Mesothelial cell of epicardium (in vitro differentiated cells): ENCODE data around the gene RAPGEF1. TPM values are rescaled to one million over a fixed set of nuclear protein-coding genes. Genes with fewer than 3 reads are reported as not detected.

Experiments
- DNase-seq, 2 experiments: peaks; one replicate each; pipeline ENCODE4 v3.0.0; 2021; ENCODE audit warnings: low spot score in 2 of 2; ENCODE audit not compliant: unreplicated experiment in 2 of 2
- H3K27ac Mint-ChIP-seq: 2 replicates; pipeline ENCODE4 v1.8.0; 2021; ENCODE audit warnings: mixed read lengths
- H3K27me3 Mint-ChIP-seq: 2 replicates; pipeline ENCODE4 v1.8.0; 2021; ENCODE audit warnings: low read depth, mixed read lengths
- H3K36me3 Mint-ChIP-seq: 2 replicates; pipeline ENCODE4 v1.8.0; 2021; ENCODE audit warnings: mixed read lengths
- H3K4me1 Mint-ChIP-seq: 2 replicates; pipeline ENCODE4 v1.8.0; 2021; ENCODE audit warnings: mixed read lengths
- H3K4me3 Mint-ChIP-seq: 2 replicates; pipeline ENCODE4 v1.8.0; 2021; ENCODE audit warnings: mild to moderate bottlenecking, moderate library complexity, mixed read lengths
- H3K9me3 Mint-ChIP-seq: 2 replicates; pipeline ENCODE4 v1.8.0; 2021; ENCODE audit warnings: mixed read lengths
- CTCF ChIP-seq: fragments of 200-600 bp; sonication (generic); IDR thresholded peaks from one replicate; pipeline ENCODE4 v1.5.0; 2021; ENCODE audit warnings: antibody characterized with exemption; ENCODE audit not compliant: unreplicated experiment
- total RNA-seq: library from RNA; stranded (reverse); gene quantifications from 3 replicates; pipeline ENCODE4 v1.2.1, GENCODE V29; 2021

RAPGEF1 gene
- total RNA-seq, 1 donor from 2014 or later, result 50.4 TPM

DNA sequence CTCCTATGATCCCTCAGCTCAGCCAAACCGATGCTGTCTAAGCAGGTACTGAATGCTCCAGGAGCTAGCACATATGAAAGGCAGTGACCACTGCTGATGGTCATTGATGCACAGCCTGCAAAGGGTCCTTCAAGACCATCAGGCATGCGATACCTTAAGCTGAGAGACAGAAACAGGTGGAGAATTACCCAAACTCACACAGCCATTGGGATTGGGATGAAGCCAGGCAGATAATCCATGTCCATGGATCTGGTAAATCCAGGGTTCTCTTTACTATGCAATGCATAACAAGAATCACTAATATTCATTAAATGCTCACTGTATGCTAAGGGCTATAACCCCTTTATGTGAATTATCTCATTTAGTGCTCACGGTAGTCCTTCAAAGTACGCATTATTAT is 36.2 kb downstream of the RAPGEF1 start:
- H3K4me3 Mint-ChIP-seq, result no peak overlapping the region
- no peak for DNase-seq
- no peaks in the 10 kb centered on the region for H3K9me3 Mint-ChIP-seq
- TF ChIP-seq CTCF, result no peak
- peaks cover 15% of the 10 kb centered on the region for H3K4me1 Mint-ChIP-seq
- H3K36me3 Mint-ChIP-seq, result no peaks in the 10 kb centered on the region
- no peak overlapping the region for H3K27ac Mint-ChIP-seq
- no peaks in the 10 kb centered on the region for H3K27me3 Mint-ChIP-seq

GRCh38 chr9:131702911-131703310 is 37.0 kb downstream of the RAPGEF1 start:
- H3K4me3 Mint-ChIP-seq, result no peak overlapping the region
- H3K27ac Mint-ChIP-seq, result no peak overlapping the region
- peaks cover 13% of the 10 kb centered on the region for H3K4me1 Mint-ChIP-seq
- DNase-seq, result no peak
- no peaks in the 10 kb centered on the region for H3K36me3 Mint-ChIP-seq
- H3K9me3 Mint-ChIP-seq, result no peaks in the 10 kb centered on the region
- TF ChIP-seq CTCF, result no peak
- H3K27me3 Mint-ChIP-seq, result no peaks in the 10 kb centered on the region

DNA sequence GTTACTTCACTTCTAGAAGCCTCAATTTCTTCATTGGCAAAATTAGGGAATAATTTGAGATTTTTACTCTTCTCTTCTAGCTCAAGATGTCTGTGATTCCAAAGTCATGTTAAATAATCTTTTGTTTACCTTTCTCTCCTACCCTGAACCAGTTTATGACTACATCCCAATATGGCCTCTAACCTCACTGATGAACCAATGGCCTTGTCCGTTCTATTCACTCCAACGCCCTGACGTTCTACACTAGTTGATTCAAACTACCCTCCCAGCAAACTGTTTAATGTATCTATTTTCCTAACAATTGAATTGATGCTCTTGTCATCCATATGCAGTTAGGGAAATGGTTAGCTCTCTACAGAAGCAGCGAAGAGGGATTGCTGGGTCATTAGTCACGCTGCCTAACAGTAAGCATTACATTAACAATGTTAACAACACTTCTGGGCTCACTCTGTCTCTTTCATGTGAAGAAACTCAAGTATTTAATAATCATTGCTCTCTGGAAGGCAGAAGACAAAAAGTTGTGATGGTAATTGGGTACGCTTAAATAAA is 38.0 kb downstream of the RAPGEF1 start:
- H3K36me3 Mint-ChIP-seq, result no peaks in the 10 kb centered on the region
- H3K27ac Mint-ChIP-seq, result no peak overlapping the region

DNA sequence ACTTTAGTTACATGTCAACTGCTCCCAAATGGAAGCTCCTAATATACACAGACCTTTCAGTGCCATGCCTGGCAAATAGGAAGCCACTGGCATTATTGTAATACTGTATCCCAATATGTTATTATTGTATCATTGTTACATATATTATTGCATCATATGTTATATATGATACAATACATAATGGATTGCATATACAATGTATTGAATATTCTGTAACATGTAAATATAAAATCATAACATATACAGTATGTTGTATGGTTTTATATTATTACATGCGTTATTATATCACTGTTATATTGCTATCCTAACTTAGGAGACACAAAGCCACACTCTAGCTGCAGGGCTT is 38.5 kb downstream of the RAPGEF1 start:
- H3K27ac Mint-ChIP-seq, result no peak overlapping the region
- H3K36me3 Mint-ChIP-seq, result no peaks in the 10 kb centered on the region
- no peak for TF ChIP-seq CTCF
- no peaks in the 10 kb centered on the region for H3K9me3 Mint-ChIP-seq
- H3K27me3 Mint-ChIP-seq, result no peaks in the 10 kb centered on the region
- no peak for DNase-seq
- peaks cover 9% of the 10 kb centered on the region for H3K4me1 Mint-ChIP-seq
- no peak overlapping the region for H3K4me3 Mint-ChIP-seq

More for the DNA sequence above, 38.0 kb downstream of the RAPGEF1 start:
- H3K4me1 Mint-ChIP-seq, result peaks cover 9% of the 10 kb centered on the region
- no peaks in the 10 kb centered on the region for H3K27me3 Mint-ChIP-seq
- H3K9me3 Mint-ChIP-seq, result no peaks in the 10 kb centered on the region
- no peak for TF ChIP-seq CTCF
- no peak for DNase-seq
- no peak overlapping the region for H3K4me3 Mint-ChIP-seq

GRCh38 chr9:131700765-131701435 is 39.0 kb downstream of the RAPGEF1 start:
- Mint-ChIP-seq H3K4me1 (peaks cover 9% of the 10 kb centered on the region), H3K27me3 (no peaks in the 10 kb centered on the region), H3K27ac (no peak overlapping the region), H3K36me3 (no peaks in the 10 kb centered on the region), H3K4me3 (no peak overlapping the region), H3K9me3 (no peaks in the 10 kb centered on the region)
- DNase-seq, result no peak
- TF ChIP-seq CTCF, result no peak
